ENCODE measurements around the gene AADACL4. TPM values are rescaled to one million over a fixed set of nuclear protein-coding genes. Genes with fewer than 3 reads are reported as not detected.

The AADACL4 gene
- total and polyA plus RNA-seq, 9 of the 15 experiments (the other 6 are each of a cell fraction or from before 2014, with no cell fraction given) = not detected

DNA sequence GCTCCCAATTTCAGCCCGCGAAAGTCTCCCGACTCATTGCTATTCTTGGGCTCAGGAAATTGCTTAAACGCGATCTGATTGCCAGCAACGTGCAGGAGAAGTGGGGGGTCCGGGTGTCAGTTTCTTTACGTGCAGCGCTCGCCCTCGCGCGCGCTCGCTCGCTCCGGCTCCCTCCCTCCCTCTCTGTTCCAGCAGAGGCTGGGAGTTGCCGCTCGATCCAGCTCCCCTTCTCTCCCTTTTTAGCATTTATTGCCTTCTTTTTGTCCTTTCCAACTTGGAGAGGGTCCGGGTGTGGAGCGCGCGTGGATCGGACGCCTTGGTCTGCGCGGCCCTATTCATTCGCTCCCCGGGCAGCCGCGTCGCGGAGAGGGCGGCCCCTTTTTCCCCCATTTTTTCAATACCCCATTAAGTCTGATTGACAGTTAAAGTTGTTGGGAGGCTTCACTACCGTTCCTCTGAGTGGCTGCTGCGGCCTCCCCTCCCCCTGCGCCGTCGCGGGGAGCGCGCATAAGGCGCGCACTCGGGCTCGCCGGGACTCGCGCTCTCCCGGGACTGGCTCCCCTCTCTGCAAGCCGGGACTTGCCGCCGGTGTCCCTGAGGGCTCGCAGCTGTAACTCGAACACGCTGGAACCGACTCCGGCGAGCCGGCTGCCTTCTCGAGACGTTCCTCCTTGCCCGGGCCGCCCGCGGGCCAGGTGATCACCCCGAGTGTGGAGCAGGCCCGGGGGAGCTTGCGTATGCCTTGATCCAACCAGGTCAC is 25.8 kb upstream of the AADACL4 start, which contains the start of gene DHRS3 (continued):
- TF ChIP-seq, protein P1, sequence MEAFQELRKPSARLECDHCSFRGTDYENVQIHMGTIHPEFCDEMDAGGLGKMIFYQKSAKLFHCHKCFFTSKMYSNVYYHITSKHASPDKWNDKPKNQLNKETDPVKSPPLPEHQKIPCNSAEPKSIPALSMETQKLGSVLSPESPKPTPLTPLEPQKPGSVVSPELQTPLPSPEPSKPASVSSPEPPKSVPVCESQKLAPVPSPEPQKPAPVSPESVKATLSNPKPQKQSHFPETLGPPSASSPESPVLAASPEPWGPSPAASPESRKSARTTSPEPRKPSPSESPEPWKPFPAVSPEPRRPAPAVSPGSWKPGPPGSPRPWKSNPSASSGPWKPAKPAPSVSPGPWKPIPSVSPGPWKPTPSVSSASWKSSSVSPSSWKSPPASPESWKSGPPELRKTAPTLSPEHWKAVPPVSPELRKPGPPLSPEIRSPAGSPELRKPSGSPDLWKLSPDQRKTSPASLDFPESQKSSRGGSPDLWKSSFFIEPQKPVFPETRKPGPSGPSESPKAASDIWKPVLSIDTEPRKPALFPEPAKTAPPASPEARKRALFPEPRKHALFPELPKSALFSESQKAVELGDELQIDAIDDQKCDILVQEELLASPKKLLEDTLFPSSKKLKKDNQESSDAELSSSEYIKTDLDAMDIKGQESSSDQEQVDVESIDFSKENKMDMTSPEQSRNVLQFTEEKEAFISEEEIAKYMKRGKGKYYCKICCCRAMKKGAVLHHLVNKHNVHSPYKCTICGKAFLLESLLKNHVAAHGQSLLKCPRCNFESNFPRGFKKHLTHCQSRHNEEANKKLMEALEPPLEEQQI (IDR thresholded peaks at IDR 0.05) = no peak
- TF ChIP-seq CC2D1A (IDR thresholded peaks at IDR 0.05) (no peak), HDAC1 (IDR thresholded peaks at IDR 0.05) (no peak; a peak in 2 of 4 replicates), BCOR (IDR thresholded peaks at IDR 0.05) (no peak)
- TF ChIP-seq, protein P2, sequence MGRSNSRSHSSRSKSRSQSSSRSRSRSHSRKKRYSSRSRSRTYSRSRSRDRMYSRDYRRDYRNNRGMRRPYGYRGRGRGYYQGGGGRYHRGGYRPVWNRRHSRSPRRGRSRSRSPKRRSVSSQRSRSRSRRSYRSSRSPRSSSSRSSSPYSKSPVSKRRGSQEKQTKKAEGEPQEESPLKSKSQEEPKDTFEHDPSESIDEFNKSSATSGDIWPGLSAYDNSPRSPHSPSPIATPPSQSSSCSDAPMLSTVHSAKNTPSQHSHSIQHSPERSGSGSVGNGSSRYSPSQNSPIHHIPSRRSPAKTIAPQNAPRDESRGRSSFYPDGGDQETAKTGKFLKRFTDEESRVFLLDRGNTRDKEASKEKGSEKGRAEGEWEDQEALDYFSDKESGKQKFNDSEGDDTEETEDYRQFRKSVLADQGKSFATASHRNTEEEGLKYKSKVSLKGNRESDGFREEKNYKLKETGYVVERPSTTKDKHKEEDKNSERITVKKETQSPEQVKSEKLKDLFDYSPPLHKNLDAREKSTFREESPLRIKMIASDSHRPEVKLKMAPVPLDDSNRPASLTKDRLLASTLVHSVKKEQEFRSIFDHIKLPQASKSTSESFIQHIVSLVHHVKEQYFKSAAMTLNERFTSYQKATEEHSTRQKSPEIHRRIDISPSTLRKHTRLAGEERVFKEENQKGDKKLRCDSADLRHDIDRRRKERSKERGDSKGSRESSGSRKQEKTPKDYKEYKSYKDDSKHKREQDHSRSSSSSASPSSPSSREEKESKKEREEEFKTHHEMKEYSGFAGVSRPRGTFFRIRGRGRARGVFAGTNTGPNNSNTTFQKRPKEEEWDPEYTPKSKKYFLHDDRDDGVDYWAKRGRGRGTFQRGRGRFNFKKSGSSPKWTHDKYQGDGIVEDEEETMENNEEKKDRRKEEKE (IDR thresholded peaks at IDR 0.05; ENCODE audit: borderline replicate concordance in 1 of 2, control insufficient read depth in 1 of 2, low read depth in 2 of 2, low read length in 1 of 2) = no peak
- TF ChIP-seq, protein P3, sequence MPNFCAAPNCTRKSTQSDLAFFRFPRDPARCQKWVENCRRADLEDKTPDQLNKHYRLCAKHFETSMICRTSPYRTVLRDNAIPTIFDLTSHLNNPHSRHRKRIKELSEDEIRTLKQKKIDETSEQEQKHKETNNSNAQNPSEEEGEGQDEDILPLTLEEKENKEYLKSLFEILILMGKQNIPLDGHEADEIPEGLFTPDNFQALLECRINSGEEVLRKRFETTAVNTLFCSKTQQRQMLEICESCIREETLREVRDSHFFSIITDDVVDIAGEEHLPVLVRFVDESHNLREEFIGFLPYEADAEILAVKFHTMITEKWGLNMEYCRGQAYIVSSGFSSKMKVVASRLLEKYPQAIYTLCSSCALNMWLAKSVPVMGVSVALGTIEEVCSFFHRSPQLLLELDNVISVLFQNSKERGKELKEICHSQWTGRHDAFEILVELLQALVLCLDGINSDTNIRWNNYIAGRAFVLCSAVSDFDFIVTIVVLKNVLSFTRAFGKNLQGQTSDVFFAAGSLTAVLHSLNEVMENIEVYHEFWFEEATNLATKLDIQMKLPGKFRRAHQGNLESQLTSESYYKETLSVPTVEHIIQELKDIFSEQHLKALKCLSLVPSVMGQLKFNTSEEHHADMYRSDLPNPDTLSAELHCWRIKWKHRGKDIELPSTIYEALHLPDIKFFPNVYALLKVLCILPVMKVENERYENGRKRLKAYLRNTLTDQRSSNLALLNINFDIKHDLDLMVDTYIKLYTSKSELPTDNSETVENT (CRISPR knock-in tag; IDR thresholded peaks at IDR 0.05) = peak; percentile 77
- TF ChIP-seq, protein P4, sequence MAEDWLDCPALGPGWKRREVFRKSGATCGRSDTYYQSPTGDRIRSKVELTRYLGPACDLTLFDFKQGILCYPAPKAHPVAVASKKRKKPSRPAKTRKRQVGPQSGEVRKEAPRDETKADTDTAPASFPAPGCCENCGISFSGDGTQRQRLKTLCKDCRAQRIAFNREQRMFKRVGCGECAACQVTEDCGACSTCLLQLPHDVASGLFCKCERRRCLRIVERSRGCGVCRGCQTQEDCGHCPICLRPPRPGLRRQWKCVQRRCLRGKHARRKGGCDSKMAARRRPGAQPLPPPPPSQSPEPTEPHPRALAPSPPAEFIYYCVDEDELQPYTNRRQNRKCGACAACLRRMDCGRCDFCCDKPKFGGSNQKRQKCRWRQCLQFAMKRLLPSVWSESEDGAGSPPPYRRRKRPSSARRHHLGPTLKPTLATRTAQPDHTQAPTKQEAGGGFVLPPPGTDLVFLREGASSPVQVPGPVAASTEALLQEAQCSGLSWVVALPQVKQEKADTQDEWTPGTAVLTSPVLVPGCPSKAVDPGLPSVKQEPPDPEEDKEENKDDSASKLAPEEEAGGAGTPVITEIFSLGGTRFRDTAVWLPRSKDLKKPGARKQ (CRISPR knock-in tag; IDR thresholded peaks at IDR 0.05) = no peak

Measured in K562 (cell line).